ENCODE measurements around the gene WHRN. TPM values are rescaled to one million over a fixed set of nuclear protein-coding genes. Genes with fewer than 3 reads are reported as not detected.

Gene WHRN
- polyA plus RNA-seq, 3 donors, result 11.0 to 15.1 (median 13.6) TPM

DNA sequence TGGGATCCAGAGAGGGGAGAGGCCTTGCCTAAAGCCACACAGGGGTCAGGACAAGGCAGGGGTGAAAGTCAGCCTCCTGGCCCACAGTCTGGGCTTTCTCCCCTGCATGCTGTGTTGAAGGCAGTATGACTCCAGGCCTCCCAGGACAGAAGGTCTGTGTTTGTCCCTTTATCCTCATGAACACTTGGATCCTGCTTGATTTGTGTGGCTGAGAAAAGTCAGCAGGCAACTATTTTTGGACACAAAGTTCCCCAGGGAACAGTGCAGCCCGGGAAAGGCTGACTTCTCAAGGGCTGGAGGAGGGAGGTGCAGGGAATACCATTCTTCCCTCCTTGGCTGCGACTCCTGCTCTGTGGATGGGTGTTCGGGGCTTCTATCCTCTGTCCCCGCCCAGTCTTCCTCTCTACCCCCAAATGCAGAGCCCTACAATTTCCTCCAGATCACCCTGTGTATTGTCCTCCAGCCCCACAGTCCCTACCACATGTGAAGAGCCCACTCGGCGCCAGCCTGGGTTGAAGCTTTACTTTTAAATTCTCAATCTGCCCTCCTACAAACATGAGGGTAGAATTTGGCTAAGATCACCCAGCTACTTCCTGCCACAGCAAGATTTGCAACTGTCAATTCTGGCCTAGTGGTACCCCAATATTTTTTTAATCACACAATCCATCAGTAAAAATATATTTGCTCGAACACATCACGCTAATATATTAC, 121.6 kb downstream of the WHRN start:
- DNase-seq, result no peak

- DNase-seq, result no peak
Observed at GRCh38 chr9:114382699-114383520, 122.4 kb downstream of the WHRN start.

- no peak for DNase-seq
Observed at GRCh38 chr9:114378883-114379282, 126.4 kb downstream of the WHRN start.

- DNase-seq, result no peak
Observed at GRCh38 chr9:114378016-114378415, 127.3 kb downstream of the WHRN start.

DNA sequence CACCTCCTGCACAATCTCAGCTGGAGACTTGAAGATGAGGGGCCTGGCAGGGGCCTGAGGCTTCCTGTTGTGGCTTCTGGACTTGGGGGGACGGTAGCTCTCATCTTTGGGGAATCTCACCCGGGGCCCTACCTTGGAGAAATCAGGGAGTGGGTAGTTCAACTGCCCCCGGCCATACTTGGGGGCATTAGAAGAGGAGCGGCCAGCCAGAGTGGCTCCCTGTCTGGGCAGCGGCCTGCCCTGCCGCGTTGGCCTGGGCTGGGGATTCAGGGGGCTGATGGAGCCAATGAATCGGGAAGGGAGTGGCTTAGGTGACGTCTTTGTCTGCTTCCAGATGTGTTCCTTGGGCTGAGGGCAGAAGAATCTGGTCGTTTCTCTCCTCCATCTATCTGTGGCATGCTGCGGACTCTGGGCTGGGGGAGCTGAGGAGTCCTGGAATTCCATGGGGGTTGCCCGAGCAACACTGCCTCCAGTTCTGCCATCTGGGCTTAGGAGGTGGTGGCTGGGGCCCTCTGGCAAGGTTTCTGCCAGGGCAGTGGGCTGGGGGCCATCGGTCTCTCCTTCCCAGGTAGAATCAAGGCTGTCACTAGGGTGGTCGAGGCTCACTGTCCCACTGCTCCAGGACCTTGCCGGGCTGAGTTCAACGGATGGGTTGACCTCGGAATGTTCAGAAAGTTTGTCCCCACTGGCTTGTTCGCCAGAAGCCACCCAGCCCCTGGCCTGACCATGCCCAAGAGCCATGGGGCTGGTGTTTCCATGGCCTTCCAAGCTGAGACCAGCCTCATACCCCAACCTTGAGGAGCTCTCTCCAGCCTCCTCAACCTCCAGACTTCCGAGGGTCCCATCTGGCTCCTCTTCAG, 128.5 kb downstream of the WHRN start:
- DNase-seq, result no peak

DNA sequence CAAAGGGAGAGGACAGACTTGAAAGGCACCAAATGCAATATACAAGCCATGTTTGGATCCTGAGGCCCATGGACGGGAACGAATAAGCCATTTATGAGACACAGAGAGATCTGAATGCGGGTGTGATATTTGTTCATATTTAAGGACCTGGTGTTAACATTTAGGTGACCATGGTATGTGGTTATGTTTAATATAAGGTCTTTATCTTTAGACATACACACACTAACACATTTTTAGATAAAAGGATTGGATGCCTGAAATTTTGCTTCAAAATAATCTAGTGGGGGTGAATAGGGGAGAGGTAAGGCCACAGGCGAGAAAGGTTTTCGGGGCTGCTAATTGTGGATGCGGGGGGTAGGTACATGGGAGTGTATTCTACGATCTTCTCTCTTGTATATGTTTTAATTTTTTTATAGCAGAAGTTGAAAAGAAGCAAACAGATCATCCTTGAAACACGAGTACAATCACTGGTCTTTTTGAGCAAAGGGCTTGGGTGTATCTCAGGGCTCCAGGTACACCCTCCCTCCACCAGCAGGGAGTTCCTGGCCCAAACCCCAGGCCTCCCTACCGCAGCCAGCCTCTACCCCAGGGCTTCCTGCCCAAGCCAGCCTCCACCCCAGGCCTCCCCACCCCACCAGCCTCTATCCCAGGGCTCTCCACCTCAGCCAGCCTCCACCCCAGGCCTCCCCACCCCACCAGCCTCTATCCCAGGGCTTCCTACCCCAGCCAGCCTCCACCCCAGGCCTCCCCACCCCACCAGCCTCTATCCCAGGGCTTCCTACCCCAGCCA, 129.7 kb downstream of the WHRN start:
- no peak for DNase-seq

DNA sequence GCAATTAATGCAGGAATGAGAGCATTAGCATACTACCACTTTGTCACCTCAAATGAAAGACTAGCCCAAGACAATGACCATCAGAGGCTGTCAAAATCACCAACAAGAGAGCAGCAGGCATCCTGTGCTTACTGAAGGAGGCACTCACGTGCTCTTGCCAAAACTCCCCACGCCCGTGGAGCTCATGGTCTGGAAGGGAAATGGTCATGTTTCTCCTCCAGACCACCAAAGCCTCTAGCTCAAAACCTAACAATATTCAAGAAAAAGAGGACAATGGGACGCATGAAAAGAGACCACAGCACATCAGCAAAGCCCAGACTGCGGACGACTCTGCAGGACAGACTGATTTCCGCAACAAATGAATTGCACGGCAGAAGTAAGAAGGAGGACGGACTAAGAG, 130.3 kb downstream of the WHRN start:
- no peak for DNase-seq

- no peak for DNase-seq
Observed at GRCh38 chr9:114373960-114374730, 131.1 kb downstream of the WHRN start.

GRCh38 chr9:114372921-114373448, 132.3 kb downstream of the WHRN start:
- no peak for DNase-seq

DNA sequence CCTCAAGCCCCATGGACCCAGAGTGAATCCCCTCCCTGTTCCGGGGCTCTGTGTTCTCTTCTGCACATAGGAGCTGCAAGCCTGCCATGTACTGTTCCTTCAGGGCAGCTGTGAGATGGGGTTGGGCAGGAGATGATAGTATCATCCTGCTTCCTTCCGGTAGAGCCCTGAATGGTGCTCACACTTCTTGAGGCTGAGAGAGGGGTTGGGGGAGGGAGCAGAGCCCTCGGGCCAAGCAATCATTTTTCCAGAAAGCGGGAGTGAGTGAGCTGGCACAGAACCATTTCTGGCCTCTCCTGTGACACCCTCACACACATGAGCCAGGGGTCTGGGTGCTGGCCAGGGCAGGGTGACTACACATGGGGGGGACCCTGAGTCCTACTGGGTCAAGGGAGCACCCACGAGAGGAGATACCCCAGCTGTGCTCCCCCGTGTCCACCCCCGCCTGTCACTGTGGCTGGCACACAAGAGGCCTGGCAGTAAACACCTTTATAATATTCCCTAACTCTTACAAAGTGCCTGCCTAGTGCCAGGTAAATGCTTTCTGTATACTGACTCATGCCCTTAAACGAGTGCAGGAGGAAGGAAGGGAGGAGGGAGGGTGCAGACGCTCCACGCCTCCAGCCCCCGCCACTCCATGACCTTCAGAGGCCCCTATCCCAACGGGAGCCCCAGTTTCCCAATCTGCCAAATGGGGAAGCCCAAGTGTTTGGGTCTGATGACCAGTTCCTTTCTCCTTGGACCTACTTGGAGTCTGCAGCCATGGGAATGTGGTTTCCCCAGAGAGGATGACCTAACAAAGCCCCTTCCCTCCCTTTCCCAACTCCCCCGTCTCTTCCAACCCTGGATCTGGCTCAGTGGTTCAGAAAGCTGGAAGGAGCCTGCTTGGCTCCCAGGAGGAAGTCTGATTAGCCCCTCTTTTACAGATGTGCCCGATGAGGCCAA, 133.0 kb downstream of the WHRN start:
- no peak for DNase-seq

- no peak for DNase-seq
Observed at GRCh38 chr9:114371343-114371944, 133.8 kb downstream of the WHRN start.

DNA sequence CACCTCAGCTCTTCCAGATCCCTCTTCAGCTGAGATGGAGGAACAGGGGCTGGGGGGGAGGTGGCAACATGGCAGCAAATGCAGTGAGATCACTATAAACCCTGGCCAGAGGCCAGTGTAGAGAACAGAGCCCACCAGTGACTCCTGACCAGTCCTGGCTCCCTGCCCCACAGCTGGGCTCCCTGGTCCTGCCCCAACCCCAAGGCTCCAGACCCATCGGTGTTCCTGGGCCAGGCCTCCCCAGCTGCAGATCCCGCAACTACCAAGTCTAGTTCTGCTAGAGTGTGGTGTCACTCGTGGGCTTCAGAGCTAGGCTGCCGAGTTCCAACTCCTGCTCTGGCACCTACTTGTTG, 134.3 kb downstream of the WHRN start:
- no peak for DNase-seq

DNA sequence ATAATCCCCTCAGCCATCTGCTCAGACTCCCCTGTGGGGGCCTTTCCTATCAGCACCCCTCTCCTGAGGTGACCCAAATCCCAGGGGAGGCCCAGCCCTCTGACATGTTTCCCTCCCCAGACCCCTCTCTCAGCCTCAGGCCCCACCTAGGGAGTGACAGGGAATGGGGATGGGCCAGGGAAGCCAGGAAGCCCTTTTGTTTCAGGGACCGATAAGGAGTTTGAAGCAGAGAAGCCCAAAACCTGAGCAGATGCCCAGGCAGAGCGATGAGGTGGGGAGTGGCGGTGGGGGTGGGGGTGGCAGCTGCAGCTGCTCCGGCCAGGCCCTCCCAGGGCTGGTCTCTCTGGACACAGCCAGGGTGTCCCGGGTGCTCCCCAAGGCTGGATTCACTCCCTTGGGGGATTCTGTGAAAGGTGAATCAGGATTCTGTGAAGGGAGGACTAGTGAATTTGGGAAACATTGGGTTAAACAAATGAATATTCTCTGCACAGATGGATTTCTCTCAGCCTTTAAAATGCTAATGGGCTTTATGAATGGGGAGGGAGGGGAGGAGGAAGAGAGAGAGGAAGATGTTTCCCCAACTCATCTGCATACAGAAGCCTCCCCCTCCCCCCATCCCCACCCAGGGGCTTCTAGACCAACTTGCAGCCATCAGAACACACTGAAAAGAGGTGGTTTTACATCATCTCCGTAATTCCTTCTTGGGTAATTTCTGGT, 134.9 kb downstream of the WHRN start:
- no peak for DNase-seq

DNA sequence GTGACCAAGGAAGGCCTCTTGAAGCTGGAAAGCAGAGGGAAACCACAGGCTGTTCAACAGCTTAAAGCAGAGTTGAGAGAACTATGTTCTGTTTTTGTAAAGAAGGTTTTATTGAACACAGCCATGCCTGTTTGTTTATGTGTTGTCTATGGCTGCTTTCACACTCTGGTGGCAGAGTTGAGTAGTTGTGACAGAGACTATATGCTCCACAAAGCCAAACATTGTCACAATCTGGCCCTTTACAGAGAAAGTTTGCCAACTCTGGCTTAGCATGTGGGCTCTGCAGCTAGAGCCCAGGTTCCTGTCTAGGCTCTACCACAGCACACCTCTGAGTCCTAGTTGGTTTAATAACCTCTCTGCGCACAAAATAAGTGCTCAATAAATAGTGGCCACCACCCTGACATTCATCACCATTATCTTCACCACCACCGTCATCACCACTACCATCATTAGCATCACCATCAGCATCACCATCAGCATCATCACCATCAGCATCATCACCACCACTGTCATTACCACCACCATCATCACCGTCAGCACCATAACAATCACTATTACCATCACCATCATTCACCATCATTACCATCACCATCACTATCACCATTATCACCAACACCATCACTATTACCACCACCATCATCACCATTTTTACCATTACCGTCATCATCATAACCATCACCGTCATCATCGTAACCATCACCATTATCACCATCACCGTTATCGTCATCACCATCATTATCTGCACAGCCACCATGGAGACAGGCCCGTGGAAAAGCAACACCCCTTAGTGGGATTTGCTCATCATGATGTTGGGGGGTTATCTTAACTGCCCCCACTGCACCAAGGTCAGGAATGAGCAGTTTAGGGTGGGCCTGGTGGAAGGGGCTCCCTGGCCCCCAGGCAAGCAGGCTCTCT, 135.8 kb downstream of the WHRN start:
- DNase-seq, result no peak

GRCh38 chr9:114367772-114368569, 137.3 kb downstream of the WHRN start:
- DNase-seq, result no peak

- DNase-seq, result no peak
Observed at GRCh38 chr9:114367366-114367765, 137.9 kb downstream of the WHRN start.

All from renal pelvis (tissue), 4 donors.